Stimulated activated CD4-positive, alpha-beta T cell treated with anti-CD3 and anti-CD28 coated beads, Interleukin-12 subunit alpha, Interleukin-12 subunit beta, amount 100 ng/mL, for 4 hours (primary cell): ENCODE data around the gene LSAMP.

ENCODE experiments used
- DNase-seq: peaks from one replicate; pipeline ENCODE4 v3.0.0-alpha.2; 2020

Gene LSAMP

DNA sequence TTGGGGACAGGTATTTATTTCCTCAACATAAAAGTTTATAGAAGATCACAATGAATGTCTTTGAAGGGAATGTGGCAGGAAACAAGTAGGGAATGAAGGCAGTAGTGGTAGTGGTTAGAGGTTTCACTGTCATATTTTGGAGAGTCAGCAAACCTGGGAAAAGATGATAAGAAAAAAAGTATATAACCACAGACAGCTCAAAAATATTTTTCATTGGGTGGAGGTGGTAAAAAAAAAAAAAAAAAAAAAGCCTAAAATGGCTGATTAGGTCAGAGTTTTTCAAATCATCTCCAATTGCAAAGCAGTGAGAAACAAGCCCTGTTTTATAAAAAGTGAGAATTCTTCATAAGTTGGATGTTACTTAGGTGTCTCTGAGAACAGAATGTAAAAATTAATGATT lies 400.0 kb downstream of the LSAMP start:
- no peak for DNase-seq

- no peak for DNase-seq
These were observed 405.1 kb downstream of the LSAMP start for GRCh38 chr3:116040152-116040551.

DNA sequence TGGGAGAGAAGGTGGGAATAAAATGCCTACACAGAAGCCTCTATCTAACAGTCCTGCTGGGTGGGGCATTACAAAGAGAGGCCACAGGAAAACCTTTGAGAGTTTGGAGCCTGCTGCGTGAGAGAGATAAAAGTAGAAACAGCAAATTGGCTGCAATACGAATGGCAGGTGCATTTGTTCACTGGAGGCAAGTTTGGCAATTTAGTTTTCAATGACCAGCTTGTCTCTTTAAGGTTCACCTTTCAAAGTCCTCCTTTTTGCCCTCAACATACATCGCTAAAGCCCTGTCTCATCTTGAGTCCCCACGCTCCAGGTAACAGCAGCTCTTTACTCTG lies 405.7 kb downstream of the LSAMP start:
- DNase-seq: no peak

DNA sequence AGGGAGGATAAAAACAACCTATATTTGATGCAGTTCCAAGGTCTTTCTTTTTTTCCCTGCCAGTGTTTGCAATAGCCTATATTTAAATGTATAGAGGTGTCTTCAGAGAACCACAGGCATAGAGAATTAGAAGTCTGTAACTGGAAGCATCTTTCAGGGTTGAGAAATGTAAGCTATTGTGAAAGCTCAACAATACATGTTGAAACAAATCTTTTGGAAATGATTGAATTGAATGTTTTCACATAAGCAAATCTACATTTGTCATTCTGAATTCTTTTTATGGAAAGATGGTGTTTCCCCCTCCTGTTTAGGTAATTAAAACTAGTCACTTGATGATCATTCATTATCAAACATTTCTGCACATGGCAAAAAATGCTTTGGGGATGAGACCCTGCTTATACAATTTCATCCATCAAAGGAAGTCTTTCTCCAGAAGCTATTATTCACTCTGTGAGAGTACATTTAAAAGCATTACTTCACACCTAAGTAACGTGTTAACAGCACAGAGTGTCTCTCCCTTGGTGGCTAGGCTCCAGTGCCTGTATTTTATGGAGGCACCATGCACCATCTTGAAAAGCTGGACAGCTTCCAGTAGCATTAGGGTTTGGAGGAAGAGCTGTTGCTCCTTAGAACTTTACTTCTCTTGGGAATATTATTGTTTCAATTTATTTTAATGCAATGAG lies 406.2 kb downstream of the LSAMP start:
- DNase-seq: no peak

GRCh38 chr3:116037954-116038911 lies 407.1 kb downstream of the LSAMP start:
- no peak for DNase-seq

GRCh38 chr3:116035429-116035828 lies 409.9 kb downstream of the LSAMP start:
- DNase-seq: no peak

- DNase-seq: no peak
These were observed 410.5 kb downstream of the LSAMP start for GRCh38 chr3:116034794-116035193.

GRCh38 chr3:116034086-116034485 lies 411.2 kb downstream of the LSAMP start:
- DNase-seq: no peak

DNA sequence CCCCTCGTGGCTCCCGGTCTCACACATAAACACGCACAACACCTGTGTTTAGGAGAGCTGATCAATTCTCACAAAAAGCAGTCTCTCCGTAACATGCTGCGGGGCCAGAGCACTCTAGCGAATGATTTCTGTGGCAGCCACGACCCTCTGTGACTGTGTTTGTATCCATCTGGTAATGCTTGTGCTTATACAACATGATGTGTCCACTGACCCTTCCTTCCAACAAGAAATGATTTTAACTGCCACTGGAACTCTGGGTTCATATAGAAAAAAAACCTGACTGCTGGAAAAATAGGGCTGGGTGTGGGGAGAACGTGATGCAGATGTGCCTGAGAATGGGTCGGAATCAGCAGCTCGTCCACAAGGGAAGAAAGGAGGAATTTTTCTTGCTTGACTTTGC lies 411.8 kb downstream of the LSAMP start:
- DNase-seq: no peak

- no peak for DNase-seq
These were observed 413.1 kb downstream of the LSAMP start for GRCh38 chr3:116032176-116032575.

- no peak for DNase-seq
These were observed 415.0 kb downstream of the LSAMP start for GRCh38 chr3:116030131-116030850.

DNA sequence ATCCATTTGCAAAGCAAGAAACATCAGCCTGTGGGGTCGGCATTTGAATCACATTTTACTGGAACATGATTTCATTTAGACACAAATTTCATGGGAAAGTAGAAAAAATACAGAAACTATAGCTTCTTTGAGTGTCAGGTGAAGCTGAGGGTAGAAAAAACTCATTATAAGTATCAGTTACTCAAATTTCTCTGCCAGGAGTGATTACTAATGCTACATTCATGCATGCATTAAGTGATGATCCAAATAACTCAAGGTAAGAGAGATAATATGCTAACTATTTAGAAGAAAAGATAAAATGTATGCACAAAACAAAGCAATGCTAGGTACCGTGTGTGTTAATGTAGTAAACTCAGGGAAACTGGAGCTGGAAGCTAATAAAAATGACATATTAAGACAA lies 416.0 kb downstream of the LSAMP start:
- DNase-seq: no peak

DNA sequence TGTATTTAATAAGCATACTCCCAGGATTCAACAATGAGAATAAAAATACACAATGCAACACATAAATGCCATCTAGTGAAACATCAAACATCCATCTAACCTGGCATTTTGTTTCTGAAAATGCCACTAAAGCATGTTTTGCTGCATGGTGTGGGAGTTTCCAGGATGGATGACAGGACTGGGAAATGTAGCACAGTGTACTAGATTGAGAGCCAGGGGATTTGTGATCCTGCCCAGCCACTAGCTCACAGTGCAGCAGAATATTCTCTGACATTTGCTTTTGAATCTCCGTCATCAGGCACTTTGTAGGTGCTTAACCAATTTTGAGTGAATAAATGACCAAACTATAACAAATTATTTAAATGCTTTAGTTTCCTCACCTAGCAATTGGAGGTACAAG lies 417.1 kb downstream of the LSAMP start:
- no peak for DNase-seq

DNA sequence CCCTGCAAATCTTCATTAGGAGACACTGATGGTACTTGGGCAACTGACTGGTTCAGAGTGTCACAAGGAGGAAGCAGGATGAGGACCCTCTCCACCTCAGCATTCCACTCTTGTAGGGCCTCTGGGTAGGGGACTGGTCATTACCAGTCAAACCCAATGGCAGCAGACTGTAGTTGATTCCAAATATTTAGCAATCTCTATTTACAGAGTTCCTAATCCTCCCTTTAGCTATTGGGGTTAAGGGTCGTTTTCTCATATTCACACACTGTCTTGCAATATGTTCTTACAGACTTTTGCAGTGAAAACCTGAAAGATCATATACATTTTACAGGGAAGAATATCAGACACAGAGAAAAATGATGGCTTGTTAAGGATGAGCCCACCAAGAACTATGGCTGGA lies 424.3 kb downstream of the LSAMP start:
- DNase-seq: no peak

GRCh38 chr3:116020495-116020894 lies 424.8 kb downstream of the LSAMP start:
- no peak for DNase-seq

GRCh38 chr3:116019254-116019763 lies 426.0 kb downstream of the LSAMP start:
- no peak for DNase-seq

GRCh38 chr3:116018646-116019045 lies 426.6 kb downstream of the LSAMP start:
- no peak for DNase-seq

DNA sequence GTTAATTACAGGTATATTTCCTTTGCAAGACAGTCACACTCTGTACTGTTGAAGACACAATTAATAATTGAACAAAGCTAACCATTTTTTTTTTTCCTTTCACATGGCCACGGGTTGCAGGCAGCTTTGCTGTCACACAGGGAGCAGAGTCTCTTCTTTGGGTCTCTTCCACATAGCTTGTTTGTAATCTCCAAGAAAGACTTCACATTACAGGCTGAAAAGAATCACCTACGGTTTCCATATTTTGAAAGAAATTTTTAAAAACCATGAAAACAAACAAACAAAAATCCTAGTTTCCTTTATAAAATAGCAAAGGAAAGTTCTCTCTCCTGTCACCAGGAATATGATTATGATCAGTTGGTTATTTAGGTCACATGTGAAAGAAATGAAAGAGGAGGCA lies 429.4 kb downstream of the LSAMP start:
- no peak for DNase-seq

- DNase-seq: no peak
These were observed 438.3 kb downstream of the LSAMP start for GRCh38 chr3:116007000-116007399.

DNA sequence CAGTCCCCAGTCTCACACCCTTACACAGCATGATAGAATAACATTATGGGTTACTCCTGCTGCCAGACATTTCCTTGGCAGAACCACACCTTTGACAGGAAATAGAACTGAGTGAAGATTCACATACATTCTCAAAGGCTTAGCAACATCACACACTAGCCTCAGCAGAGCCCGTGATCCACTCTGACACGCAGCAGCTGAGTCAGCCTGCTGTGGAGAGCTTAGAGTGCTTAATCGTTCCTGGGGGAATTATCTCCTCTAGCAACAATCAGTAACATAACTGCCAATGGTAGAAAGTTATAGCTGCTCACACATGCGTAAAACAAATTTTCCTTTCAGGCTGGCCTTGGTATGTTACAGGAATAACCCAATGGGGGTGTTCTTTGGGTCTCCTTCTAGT lies 439.9 kb downstream of the LSAMP start:
- no peak for DNase-seq

- DNase-seq: no peak
These were observed 443.1 kb downstream of the LSAMP start for GRCh38 chr3:116002235-116002634.

GRCh38 chr3:116001151-116001621 lies 444.1 kb downstream of the LSAMP start:
- DNase-seq: no peak

GRCh38 chr3:116000311-116000710 lies 445.0 kb downstream of the LSAMP start:
- no peak for DNase-seq
